ENCODE data around the gene ZNF766.

The ZNF766 gene

GRCh38 chr19:52269338-52270261 lies at the start of gene ZNF766:
Gene ZNF766, plus strand, starts transcription at chr19:52269587. Its CDS starts 27 bp downstream, at chr19:52269614.
- TF ChIP-seq ISL1 (CRISPR knock-in tag; IDR thresholded peaks at IDR 0.05) (no peak), ZNF565 (CRISPR knock-in tag; conservative IDR thresholded peaks at IDR 0.05; ENCODE audit: low read depth) (no peak), TSHZ2 (CRISPR knock-in tag; IDR thresholded peaks at IDR 0.05) (no peak), ESRRG (CRISPR knock-in tag; IDR thresholded peaks at IDR 0.05) (no peak), ARNTL (CRISPR knock-in tag; IDR thresholded peaks at IDR 0.05; ENCODE audit: borderline replicate concordance, low read depth) (no peak), ZC3H10 (CRISPR knock-in tag; IDR thresholded peaks at IDR 0.05) (no peak), CREB5 (CRISPR knock-in tag; IDR thresholded peaks at IDR 0.05; ENCODE audit: low read depth) (no peak), OSR1 (CRISPR knock-in tag; IDR thresholded peaks at IDR 0.05) (no peak), SNAI2 (CRISPR knock-in tag; IDR thresholded peaks at IDR 0.05) (no peak), POU6F1 (CRISPR knock-in tag; IDR thresholded peaks at IDR 0.05; ENCODE audit: borderline replicate concordance, low read depth) (no peak), ZFP3 (CRISPR knock-in tag; IDR thresholded peaks at IDR 0.05) (no peak), TOX (CRISPR knock-in tag; IDR thresholded peaks at IDR 0.05; ENCODE audit: borderline replicate concordance) (no peak), BACH2 (CRISPR knock-in tag; IDR thresholded peaks at IDR 0.05; ENCODE audit: borderline replicate concordance) (no peak), ZFP30 (CRISPR knock-in tag; IDR thresholded peaks at IDR 0.05) (no peak), CSDC2 (CRISPR knock-in tag; IDR thresholded peaks at IDR 0.05) (no peak), PPARA (CRISPR knock-in tag; IDR thresholded peaks at IDR 0.05; ENCODE audit: borderline replicate concordance) (no peak), TCF4 (CRISPR knock-in tag; IDR thresholded peaks at IDR 0.05; ENCODE audit: borderline replicate concordance) (no peak), PATZ1 (CRISPR knock-in tag; IDR thresholded peaks at IDR 0.05; ENCODE audit: borderline replicate concordance) (no peak), ZNF70 (CRISPR knock-in tag; IDR thresholded peaks at IDR 0.05) (no peak), ZNF8 (CRISPR knock-in tag; IDR thresholded peaks at IDR 0.05) (no peak)
- ATAC-seq: peak; percentile 99

- ATAC-seq: no peak
- TF ChIP-seq ZC3H10 (CRISPR knock-in tag; IDR thresholded peaks at IDR 0.05) (no peak), ESRRG (CRISPR knock-in tag; IDR thresholded peaks at IDR 0.05) (no peak), ZNF70 (CRISPR knock-in tag; IDR thresholded peaks at IDR 0.05) (no peak), TSHZ2 (CRISPR knock-in tag; IDR thresholded peaks at IDR 0.05) (no peak), ZNF565 (CRISPR knock-in tag; conservative IDR thresholded peaks at IDR 0.05; ENCODE audit: low read depth) (no peak), TOX (CRISPR knock-in tag; IDR thresholded peaks at IDR 0.05; ENCODE audit: borderline replicate concordance) (no peak), ISL1 (CRISPR knock-in tag; IDR thresholded peaks at IDR 0.05) (no peak)
Measured at GRCh38 chr19:52219611-52220010, 49.8 kb upstream of the ZNF766 start.

Measured in SK-N-SH treated with all-trans-retinoic acid at 6 μM for 48 hours (cell line).